Measurements from ENCODE around the gene RNF25.
"Not testable (repeated sequence)": the region's sequence is repeated elsewhere in the genome, so short reads cannot be mapped to it uniquely, and the experiment has no call there.

Gene RNF25

DNA sequence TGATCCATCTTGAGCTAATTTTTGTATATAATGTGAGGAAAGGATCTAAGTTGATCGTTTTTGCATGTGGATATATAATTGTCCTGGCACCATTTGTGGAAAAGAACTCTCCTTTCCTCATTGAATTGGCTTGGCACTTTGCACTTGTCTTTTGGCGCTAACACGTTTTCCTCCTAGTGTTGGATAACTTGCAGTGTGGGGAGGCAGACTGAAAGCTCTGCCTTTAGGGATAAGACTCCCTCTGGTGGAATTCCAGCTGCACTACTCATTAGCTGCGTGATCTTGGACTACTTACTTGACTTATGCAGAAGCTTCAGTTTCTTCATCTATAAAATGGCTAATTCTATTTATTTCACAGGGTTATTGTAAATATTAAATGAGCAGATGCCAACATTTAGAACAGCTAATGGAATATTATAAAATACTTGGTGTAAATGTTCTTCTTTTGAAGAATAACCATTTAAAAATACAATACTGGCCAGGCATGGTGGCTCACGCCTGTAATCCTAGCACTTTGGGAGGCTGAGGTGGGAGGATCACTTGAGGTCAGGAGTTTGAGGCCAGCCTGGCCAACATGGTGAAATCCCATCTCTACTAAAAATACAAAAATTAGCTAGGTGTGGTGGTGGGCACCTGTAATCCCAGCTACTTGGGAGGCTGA lies 15.7 kb upstream of the RNF25 start:
- H4K20me1 ChIP-seq (ENCODE audit: control insufficient read depth, insufficient read depth, low read depth, low read length); H3K27me3 ChIP-seq (ENCODE audit: control insufficient read depth, low read length); H3K9me2 ChIP-seq (replicated peaks; ENCODE audit: control insufficient read depth, low read length); H3K4me3 ChIP-seq (ENCODE audit: low read length); H3K36me3 ChIP-seq (ENCODE audit: control insufficient read depth, low read length); H3K27ac ChIP-seq (ENCODE audit: low read depth, low read length); H3K4me1 ChIP-seq (ENCODE audit: control insufficient read depth, low read length); H3F3A ChIP-seq (ENCODE audit: control insufficient read depth, insufficient read depth); H3K9me3 ChIP-seq (ENCODE audit: control insufficient read depth, insufficient read depth, low read length); H3K4me2 ChIP-seq (ENCODE audit: low read length); H3K79me2 ChIP-seq (ENCODE audit: control insufficient read depth, low read length): not testable (repeated sequence)
- TF ChIP-seq, protein P1, sequence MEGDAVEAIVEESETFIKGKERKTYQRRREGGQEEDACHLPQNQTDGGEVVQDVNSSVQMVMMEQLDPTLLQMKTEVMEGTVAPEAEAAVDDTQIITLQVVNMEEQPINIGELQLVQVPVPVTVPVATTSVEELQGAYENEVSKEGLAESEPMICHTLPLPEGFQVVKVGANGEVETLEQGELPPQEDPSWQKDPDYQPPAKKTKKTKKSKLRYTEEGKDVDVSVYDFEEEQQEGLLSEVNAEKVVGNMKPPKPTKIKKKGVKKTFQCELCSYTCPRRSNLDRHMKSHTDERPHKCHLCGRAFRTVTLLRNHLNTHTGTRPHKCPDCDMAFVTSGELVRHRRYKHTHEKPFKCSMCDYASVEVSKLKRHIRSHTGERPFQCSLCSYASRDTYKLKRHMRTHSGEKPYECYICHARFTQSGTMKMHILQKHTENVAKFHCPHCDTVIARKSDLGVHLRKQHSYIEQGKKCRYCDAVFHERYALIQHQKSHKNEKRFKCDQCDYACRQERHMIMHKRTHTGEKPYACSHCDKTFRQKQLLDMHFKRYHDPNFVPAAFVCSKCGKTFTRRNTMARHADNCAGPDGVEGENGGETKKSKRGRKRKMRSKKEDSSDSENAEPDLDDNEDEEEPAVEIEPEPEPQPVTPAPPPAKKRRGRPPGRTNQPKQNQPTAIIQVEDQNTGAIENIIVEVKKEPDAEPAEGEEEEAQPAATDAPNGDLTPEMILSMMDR (IDR thresholded peaks at IDR 0.05; ENCODE audit: low read depth, low read length, poor library complexity, severe bottlenecking) = peak; percentile 76

DNA sequence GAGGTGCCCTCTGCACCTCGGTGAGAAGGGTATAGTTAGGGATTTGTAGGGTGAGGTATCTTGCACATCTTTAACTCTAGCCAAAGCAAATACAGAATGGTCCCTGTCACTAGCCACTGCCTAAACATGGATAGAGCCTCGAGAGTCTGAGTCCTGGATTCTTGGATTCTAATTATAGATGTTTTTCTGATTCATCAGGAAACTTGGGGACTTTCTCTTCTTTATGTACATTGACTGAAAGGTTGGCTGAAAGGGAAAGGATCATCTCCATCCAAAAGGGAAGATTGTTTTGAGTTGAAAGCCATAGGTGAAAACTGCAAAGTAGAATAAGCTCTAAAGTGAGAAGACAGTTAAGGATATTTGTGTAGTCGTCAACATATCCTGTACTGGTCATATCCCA lies 8.3 kb upstream of the RNF25 start:
- Histone ChIP-seq H4K20me1 (ENCODE audit: control insufficient read depth, insufficient read depth, low read depth, low read length) (no peaks in the 10 kb centered on the region), H3K4me2 (ENCODE audit: low read length) (no peak overlapping the region), H3K9me3 (ENCODE audit: control insufficient read depth, insufficient read depth, low read length) (no peaks in the 10 kb centered on the region), H3K27me3 (ENCODE audit: control insufficient read depth, low read length) (no peaks in the 10 kb centered on the region), H3K79me2 (ENCODE audit: control insufficient read depth, low read length) (no peaks in the 10 kb centered on the region), H3K4me3 (ENCODE audit: low read length) (no peak overlapping the region), H3K36me3 (ENCODE audit: control insufficient read depth, low read length) (peaks cover 5% of the 10 kb centered on the region; the same call in 1 of the 2 replicates), H3K9me2 (replicated peaks; ENCODE audit: control insufficient read depth, low read length) (no peaks in the 10 kb centered on the region), H3K4me1 (ENCODE audit: control insufficient read depth, low read length) (no peaks in the 10 kb centered on the region), H3F3A (ENCODE audit: control insufficient read depth, insufficient read depth) (no peaks in the 10 kb centered on the region), H3K27ac (ENCODE audit: low read depth, low read length) (no peak overlapping the region)
- TF ChIP-seq, protein P1 (IDR thresholded peaks at IDR 0.05; ENCODE audit: low read depth, low read length, poor library complexity, severe bottlenecking) = no peak
- no peak for TF ChIP-seq EZH2phosphoT487 (IDR thresholded peaks at IDR 0.05; ENCODE audit: borderline replicate concordance, low read length)

GRCh38 chr2:218679119-218679518 lies 7.3 kb upstream of the RNF25 start:
- H3K27me3 ChIP-seq (ENCODE audit: control insufficient read depth, low read length) = no peaks in the 10 kb centered on the region
- H3K79me2 ChIP-seq (ENCODE audit: control insufficient read depth, low read length) = no peaks in the 10 kb centered on the region
- no peaks in the 10 kb centered on the region for H3F3A ChIP-seq (ENCODE audit: control insufficient read depth, insufficient read depth)
- no peak overlapping the region for H3K4me2 ChIP-seq (ENCODE audit: low read length)
- H4K20me1 ChIP-seq (ENCODE audit: control insufficient read depth, insufficient read depth, low read depth, low read length) = no peaks in the 10 kb centered on the region
- no peaks in the 10 kb centered on the region for H3K9me3 ChIP-seq (ENCODE audit: control insufficient read depth, insufficient read depth, low read length)
- H3K4me1 ChIP-seq (ENCODE audit: control insufficient read depth, low read length) = no peaks in the 10 kb centered on the region
- H3K36me3 ChIP-seq (ENCODE audit: control insufficient read depth, low read length) = peaks cover 5% of the 10 kb centered on the region; the same call in 1 of the 2 replicates
- H3K4me3 ChIP-seq (ENCODE audit: low read length) = no peak overlapping the region
- no peak overlapping the region for H3K27ac ChIP-seq (ENCODE audit: low read depth, low read length)
- no peaks in the 10 kb centered on the region for H3K9me2 ChIP-seq (replicated peaks; ENCODE audit: control insufficient read depth, low read length)
- TF ChIP-seq, protein P1 (IDR thresholded peaks at IDR 0.05; ENCODE audit: low read depth, low read length, poor library complexity, severe bottlenecking) = no peak
- no peak for TF ChIP-seq EZH2phosphoT487 (IDR thresholded peaks at IDR 0.05; ENCODE audit: borderline replicate concordance, low read length)
